H54 (cell line): ENCODE measurements around the gene CASP2.
"Not testable (repeated sequence)": the region's sequence is repeated elsewhere in the genome, so short reads cannot be mapped to it uniquely, and the experiment has no call there.

ENCODE experiments used
- DNase-seq: peaks from one replicate; pipeline ENCODE4 v3.0.0; 2011; ENCODE audit warnings: low spot score, mixed read lengths; ENCODE audit not compliant: insufficient read length
- FAIRE-seq: peaks from 3 replicates; lab custom pipeline; 2011; peaks lifted over from hg19 to GRCh38; lab: Jason Lieb, UNC
- POLR2A ChIP-seq: IDR thresholded peaks from 2 replicates; pipeline ENCODE4 v1.6.1; 2011; ENCODE audit warnings: low read depth, mild to moderate bottlenecking, low read length

CASP2 gene

GRCh38 chr7:143280566-143280965 is 7.6 kb upstream of the CASP2 start:
- FAIRE-seq = no peak
- no peak for DNase-seq
- TF ChIP-seq POLR2A = no peak

DNA sequence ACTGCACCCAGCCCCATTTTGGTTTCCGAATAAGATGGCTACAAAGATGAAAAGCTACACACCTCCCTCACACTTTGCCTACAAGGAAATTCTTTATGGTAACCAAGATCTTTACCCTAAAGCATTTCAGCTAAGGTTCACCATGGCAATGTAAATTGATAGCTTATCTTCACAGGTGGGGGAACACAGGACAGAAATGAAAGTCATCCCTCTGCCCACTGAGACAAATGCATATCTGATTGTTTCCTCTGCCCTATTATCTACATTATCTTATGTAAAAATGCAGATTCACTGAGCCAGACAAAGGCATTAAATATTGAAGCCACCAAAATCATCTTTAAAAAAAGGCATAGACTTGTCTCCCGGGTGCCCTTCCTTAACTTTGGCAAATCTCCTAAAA is 6.6 kb upstream of the CASP2 start:
- DNase-seq = no peak
- FAIRE-seq = no peak
- no peak for TF ChIP-seq POLR2A

GRCh38 chr7:143282124-143282523 is 6.0 kb upstream of the CASP2 start:
- no peak for TF ChIP-seq POLR2A
- FAIRE-seq (no peak), DNase-seq (no peak)

DNA sequence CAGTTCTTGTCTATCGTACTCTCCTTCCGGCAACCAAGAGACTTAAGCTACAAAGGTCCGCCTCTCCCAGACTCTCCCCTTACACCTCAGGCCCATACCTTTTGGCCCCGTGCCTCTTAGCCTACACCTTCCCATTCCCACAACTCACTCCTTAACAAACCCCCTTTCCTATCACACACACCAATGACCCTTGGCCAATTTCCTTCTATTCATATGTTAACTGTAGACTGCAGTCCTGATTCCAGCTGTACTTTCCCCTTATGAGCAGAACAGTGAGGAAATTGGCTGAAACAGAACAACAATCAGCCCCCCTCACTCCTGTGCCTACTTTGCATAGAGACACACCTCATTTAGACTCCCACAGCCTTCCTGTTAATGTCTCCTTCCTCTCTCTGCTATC is 4.8 kb upstream of the CASP2 start:
- no peak for TF ChIP-seq POLR2A
- FAIRE-seq (no peak), DNase-seq (no peak)

DNA sequence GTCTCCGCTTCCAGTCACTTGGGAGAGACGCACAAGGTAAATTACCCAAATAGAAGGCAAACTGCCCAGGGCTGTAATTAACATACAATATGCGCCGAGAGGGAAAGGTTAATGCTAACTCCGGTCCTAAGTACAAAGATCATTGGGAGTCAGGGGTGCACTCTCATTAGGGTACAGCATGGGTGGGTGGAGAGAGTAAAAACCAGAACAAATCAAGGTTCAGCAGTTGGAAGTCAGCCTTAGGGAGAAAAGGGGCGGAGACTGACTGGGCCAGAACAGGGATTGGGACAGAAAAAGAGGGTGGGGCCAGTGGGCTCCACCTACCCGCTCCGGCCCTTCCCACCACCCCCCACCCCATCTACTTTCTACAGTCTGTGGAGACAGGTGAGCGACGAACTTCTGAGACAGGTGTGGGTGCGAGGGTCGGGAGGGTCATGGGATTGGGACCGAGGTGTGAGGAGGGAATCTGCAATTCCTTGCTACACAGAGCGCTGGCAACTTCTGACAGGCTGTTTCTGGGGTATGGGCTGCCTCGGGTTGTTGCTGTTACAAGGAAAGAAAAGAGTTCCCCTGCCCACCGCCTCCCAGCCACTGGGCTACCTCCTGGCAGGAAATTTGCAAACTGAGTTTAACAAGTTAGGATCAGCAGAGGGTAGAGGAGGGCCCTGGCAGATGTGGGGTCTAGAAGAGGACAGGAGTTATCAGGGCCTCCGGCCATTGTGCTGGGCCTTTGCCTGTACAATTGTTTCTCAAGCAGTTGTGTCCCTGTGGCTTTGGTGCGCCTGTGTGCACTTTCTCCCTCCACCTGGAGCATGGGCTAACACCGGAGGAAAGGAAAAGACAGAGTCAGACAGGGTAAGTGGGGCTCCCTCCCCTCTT is 3.3 kb upstream of the CASP2 start, which contains the start of gene TMEM139:
Gene TMEM139 (plus strand): TSS at position 368 of the 879 bp plus-strand sequence. CDS start 1,000 bp downstream, outside the sequence.
- FAIRE-seq = no peak
- no peak for DNase-seq
- no peak for TF ChIP-seq POLR2A

DNA sequence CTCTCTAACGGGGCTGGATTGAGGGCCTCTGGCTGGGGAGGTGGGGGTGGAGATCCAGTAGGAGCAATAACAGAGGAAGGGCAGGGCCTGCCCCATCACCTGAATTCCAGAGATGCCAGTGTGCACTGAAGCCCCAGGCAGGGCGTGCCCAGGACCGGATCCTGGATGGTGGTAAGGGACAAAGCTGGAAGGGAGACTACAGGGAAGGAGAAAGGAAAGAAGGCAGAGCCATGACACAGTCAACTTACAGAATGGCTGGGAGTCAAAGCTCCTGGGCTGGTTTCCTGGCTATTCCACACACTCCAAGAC is 2.7 kb upstream of the CASP2 start:
- FAIRE-seq = no peak
- no peak for TF ChIP-seq POLR2A
- DNase-seq = peak; percentile 49

GRCh38 chr7:143285806-143286521 is 2.2 kb upstream of the CASP2 start:
- no peak for DNase-seq
- FAIRE-seq = no peak
- TF ChIP-seq POLR2A = no peak

DNA sequence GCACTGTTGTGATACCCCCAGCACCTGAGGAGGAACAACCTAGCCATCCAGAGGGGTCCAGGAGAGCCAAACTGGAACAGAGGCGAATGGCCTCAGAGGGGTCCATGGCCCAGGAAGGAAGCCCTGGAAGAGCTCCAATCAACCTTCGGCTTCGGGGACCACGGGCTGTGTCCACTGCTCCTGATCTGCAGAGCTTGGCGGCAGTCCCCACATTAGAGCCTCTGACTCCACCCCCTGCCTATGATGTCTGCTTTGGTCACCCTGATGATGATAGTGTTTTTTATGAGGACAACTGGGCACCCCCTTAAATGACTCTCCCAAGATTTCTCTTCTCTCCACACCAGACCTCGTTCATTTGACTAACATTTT is 1.6 kb upstream of the CASP2 start:
- no peak for TF ChIP-seq POLR2A
- DNase-seq (no peak), FAIRE-seq (no peak)

DNA sequence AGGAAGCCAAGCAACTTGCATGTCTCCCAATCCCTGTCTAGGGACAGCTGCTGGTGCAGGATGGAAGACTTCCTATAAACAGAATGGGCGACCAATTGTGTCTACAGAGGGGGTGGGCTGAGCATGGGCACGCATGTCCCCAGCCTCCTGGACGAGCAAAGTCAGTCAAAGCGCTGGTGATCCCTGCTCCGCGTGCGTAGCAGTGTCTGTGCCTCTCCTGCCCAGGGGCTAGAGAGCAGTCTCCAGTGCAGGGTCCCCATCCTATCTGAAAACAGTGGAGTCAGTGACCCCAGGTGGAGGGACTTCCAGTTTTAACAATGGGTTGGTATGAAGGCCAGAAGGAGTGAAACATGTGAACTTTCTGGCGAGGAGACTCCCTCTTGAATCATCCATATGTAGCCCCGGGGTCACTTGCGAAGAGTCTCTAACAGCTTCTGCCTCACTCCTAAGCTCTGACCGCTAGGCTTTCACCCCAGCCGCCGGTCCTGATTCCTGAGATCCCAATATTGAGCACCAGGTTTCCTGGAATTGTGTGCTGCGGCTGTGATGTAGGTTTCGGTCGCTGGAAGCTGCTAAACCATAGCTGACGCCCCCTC is 714 bp upstream of the CASP2 start:
- DNase-seq (no peak), FAIRE-seq (no peak)
- TF ChIP-seq POLR2A = no peak

GRCh38 chr7:143288836-143289235 is 685 bp downstream of the CASP2 start:
- TF ChIP-seq POLR2A = no peak
- no peak for FAIRE-seq
- DNase-seq = peak; percentile 15

- DNase-seq (no peak), FAIRE-seq (no peak)
Measured at GRCh38 chr7:143289421-143289820, 1.3 kb downstream of the CASP2 start.

DNA sequence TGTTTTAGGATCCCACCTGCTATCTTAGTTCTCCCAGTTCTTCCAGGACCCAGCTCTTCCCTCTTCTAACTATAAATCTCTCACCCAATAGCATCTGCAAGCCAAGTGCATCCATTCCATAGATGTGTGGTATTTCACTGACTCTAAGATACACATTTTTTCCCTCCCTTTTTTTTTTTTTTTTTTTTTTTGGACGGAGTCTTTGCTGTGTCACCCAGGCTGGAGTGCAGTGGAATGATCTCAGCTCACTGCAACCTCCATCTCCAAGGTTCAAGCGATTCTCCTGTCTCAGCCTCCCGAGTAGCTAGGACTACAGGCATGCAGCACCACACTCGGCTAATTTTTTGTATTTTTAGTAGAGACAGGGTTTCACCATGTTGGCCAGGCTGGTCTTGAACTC is 1.7 kb downstream of the CASP2 start:
- not testable (repeated sequence) for DNase-seq, FAIRE-seq

More at GRCh38 chr7:143289421-143289820, 1.3 kb downstream of the CASP2 start:
- TF ChIP-seq POLR2A = no peak

GRCh38 chr7:143290293-143290692 is 2.1 kb downstream of the CASP2 start:
- no peak for TF ChIP-seq POLR2A
- FAIRE-seq (no peak), DNase-seq (no peak)

GRCh38 chr7:143292876-143293275 is 4.7 kb downstream of the CASP2 start:
- DNase-seq (no peak), FAIRE-seq (no peak)
- no peak for TF ChIP-seq POLR2A
